KOPT-K1 (cell line): ENCODE measurements around the gene SEL1L.

Experiments
- H3K27ac ChIP-seq: fragments of 200-600 bp; sonication (generic); 2 replicates; pipeline ENCODE4 v1.5.1; 2016; ENCODE audit warnings: antibody characterized with exemption, mild to moderate bottlenecking, low read depth, low read length; ENCODE audit not compliant: poor library complexity, severe bottlenecking
- H3K36me3 ChIP-seq: fragments of 200-600 bp; sonication (generic); 2 replicates; pipeline ENCODE4 v1.5.1; 2017; ENCODE audit warnings: antibody characterized with exemption, mild to moderate bottlenecking, low read length, moderate library complexity; ENCODE audit not compliant: insufficient read depth
- H3K9me3 ChIP-seq: fragments of 200-600 bp; sonication (generic); 2 replicates; pipeline ENCODE4 v1.5.1; 2017; ENCODE audit warnings: antibody characterized with exemption, low read length, mild to moderate bottlenecking; ENCODE audit not compliant: insufficient read depth, poor library complexity, severe bottlenecking

SEL1L gene

GRCh38 chr14:81452341-81453133 is 81.1 kb downstream of the SEL1L start:
- H3K27ac ChIP-seq = no peak overlapping the region
- H3K36me3 ChIP-seq = no peaks in the 10 kb centered on the region
- no peaks in the 10 kb centered on the region for H3K9me3 ChIP-seq

- Histone ChIP-seq H3K9me3 (no peaks in the 10 kb centered on the region), H3K36me3 (no peaks in the 10 kb centered on the region), H3K27ac (no peak overlapping the region)
Measured at GRCh38 chr14:81450976-81451375, 82.7 kb downstream of the SEL1L start.

- H3K36me3 ChIP-seq = no peaks in the 10 kb centered on the region
- no peak overlapping the region for H3K27ac ChIP-seq
- no peaks in the 10 kb centered on the region for H3K9me3 ChIP-seq
Measured at GRCh38 chr14:81450100-81450531, 83.5 kb downstream of the SEL1L start.

- Histone ChIP-seq H3K36me3 (no peaks in the 10 kb centered on the region), H3K27ac (no peak overlapping the region), H3K9me3 (no peaks in the 10 kb centered on the region)
Measured at GRCh38 chr14:81449576-81449975, 84.1 kb downstream of the SEL1L start.

GRCh38 chr14:81449114-81449513 is 84.5 kb downstream of the SEL1L start:
- no peaks in the 10 kb centered on the region for H3K36me3 ChIP-seq

GRCh38 chr14:81447021-81447764 is 86.5 kb downstream of the SEL1L start:
- Histone ChIP-seq H3K36me3 (no peaks in the 10 kb centered on the region), H3K27ac (no peak overlapping the region), H3K9me3 (peaks cover 5% of the 10 kb centered on the region)

More at GRCh38 chr14:81449114-81449513, 84.5 kb downstream of the SEL1L start:
- Histone ChIP-seq H3K27ac (no peak overlapping the region), H3K9me3 (no peaks in the 10 kb centered on the region)

GRCh38 chr14:81446279-81447007 is 87.2 kb downstream of the SEL1L start:
- no peak overlapping the region for H3K27ac ChIP-seq
- no peaks in the 10 kb centered on the region for H3K36me3 ChIP-seq
- H3K9me3 ChIP-seq = peaks cover 5% of the 10 kb centered on the region

- no peaks in the 10 kb centered on the region for H3K36me3 ChIP-seq
- H3K27ac ChIP-seq = no peak overlapping the region
- H3K9me3 ChIP-seq = peaks cover 7% of the 10 kb centered on the region
Measured at GRCh38 chr14:81441626-81442134, 92.0 kb downstream of the SEL1L start.

GRCh38 chr14:81440041-81440440 is 93.6 kb downstream of the SEL1L start:
- Histone ChIP-seq H3K9me3 (peaks cover 9% of the 10 kb centered on the region), H3K36me3 (no peaks in the 10 kb centered on the region), H3K27ac (no peak overlapping the region)

GRCh38 chr14:81437244-81437643 is 96.4 kb downstream of the SEL1L start:
- Histone ChIP-seq H3K9me3 (peaks cover 4% of the 10 kb centered on the region), H3K27ac (no peak overlapping the region), H3K36me3 (no peaks in the 10 kb centered on the region)

- no peaks in the 10 kb centered on the region for H3K36me3 ChIP-seq
- H3K9me3 ChIP-seq = peaks cover 4% of the 10 kb centered on the region
- H3K27ac ChIP-seq = no peak overlapping the region
Measured at GRCh38 chr14:81436296-81437138, 97.1 kb downstream of the SEL1L start.

- Histone ChIP-seq H3K9me3 (peaks cover 4% of the 10 kb centered on the region), H3K27ac (no peak overlapping the region), H3K36me3 (no peaks in the 10 kb centered on the region)
Measured at GRCh38 chr14:81435391-81436295, 98.0 kb downstream of the SEL1L start.

- H3K27ac ChIP-seq = no peak overlapping the region
- H3K9me3 ChIP-seq = peaks cover 4% of the 10 kb centered on the region
- no peaks in the 10 kb centered on the region for H3K36me3 ChIP-seq
Measured at GRCh38 chr14:81435048-81435390, 98.6 kb downstream of the SEL1L start.
